ENCODE data around the gene KCTD17. TPM values are rescaled to one million over a fixed set of nuclear protein-coding genes. Genes with fewer than 3 reads are reported as not detected.

KCTD17 gene
- total RNA-seq, 2 donors from 2014 or later: 20.4 to 22.0 TPM

- no peak for DNase-seq (ENCODE audit: low spot score)
- intact Hi-C loops (cut with DNase I): no loop called here
These were observed 18.7 kb upstream of the KCTD17 start for GRCh38 chr22:37032535-37033460.

GRCh38 chr22:37033605-37034430, 17.7 kb upstream of the KCTD17 start:
- no peak for DNase-seq (ENCODE audit: low spot score)
- intact Hi-C loops (cut with DNase I): no loop called here

- intact Hi-C loops (cut with DNase I): no loop called here
- DNase-seq (ENCODE audit: low spot score): no peak
These were observed 14.7 kb upstream of the KCTD17 start for GRCh38 chr22:37036655-37037377.

GRCh38 chr22:37037669-37038068, 13.9 kb upstream of the KCTD17 start:
- DNase-seq (ENCODE audit: low spot score): no peak
- intact Hi-C loops (cut with DNase I): no loop called here

GRCh38 chr22:37039466-37039865, 12.1 kb upstream of the KCTD17 start:
- intact Hi-C loops (cut with DNase I): no loop called here
- no peak for DNase-seq (ENCODE audit: low spot score)

- intact Hi-C loops (cut with DNase I): no loop called here
- DNase-seq (ENCODE audit: low spot score): no peak
These were observed 8.2 kb upstream of the KCTD17 start for GRCh38 chr22:37043209-37043827.

GRCh38 chr22:37043828-37044538, 7.6 kb upstream of the KCTD17 start:
- no peak for DNase-seq (ENCODE audit: low spot score)
- intact Hi-C loops (cut with DNase I): no loop called here

- intact Hi-C loops (cut with DNase I): no loop called here
- DNase-seq (ENCODE audit: low spot score): no peak
These were observed 6.6 kb upstream of the KCTD17 start for GRCh38 chr22:37044634-37045625.

- no peak for DNase-seq (ENCODE audit: low spot score)
- intact Hi-C loops (cut with DNase I): no loop called here
These were observed 5.6 kb upstream of the KCTD17 start for GRCh38 chr22:37045958-37046357.

GRCh38 chr22:37046589-37046988, 5.0 kb upstream of the KCTD17 start:
- intact Hi-C loops (cut with DNase I): no loop called here
- no peak for DNase-seq (ENCODE audit: low spot score)

GRCh38 chr22:37047006-37047405, 4.5 kb upstream of the KCTD17 start:
- intact Hi-C loops (cut with DNase I): no loop called here
- DNase-seq (ENCODE audit: low spot score): no peak

- intact Hi-C loops (cut with DNase I): no loop called here
These were observed 3.4 kb upstream of the KCTD17 start for GRCh38 chr22:37048133-37048532.

GRCh38 chr22:37049224-37049623, 2.3 kb upstream of the KCTD17 start:
- intact Hi-C loops (cut with DNase I): no loop called here
- no peak for DNase-seq (ENCODE audit: low spot score)

More at GRCh38 chr22:37048133-37048532, 3.4 kb upstream of the KCTD17 start:
- no peak for DNase-seq (ENCODE audit: low spot score)

- no peak for DNase-seq (ENCODE audit: low spot score)
- intact Hi-C loops (cut with DNase I): no loop called here
These were observed 629 bp upstream of the KCTD17 start for GRCh38 chr22:37050913-37051312.

GRCh38 chr22:37052386-37053309, 1.1 kb downstream of the KCTD17 start:
- DNase-seq (ENCODE audit: low spot score): peak; percentile 83
- intact Hi-C loops (cut with DNase I): no loop called here

- intact Hi-C loops (cut with DNase I): no loop called here
- no peak for DNase-seq (ENCODE audit: low spot score)
These were observed 1.9 kb downstream of the KCTD17 start for GRCh38 chr22:37053310-37054055.
